ENCODE results near the gene SETBP1.
"Not testable (repeated sequence)": the region's sequence is repeated elsewhere in the genome, so short reads cannot be mapped to it uniquely, and the experiment has no call there.

SETBP1 gene

DNA sequence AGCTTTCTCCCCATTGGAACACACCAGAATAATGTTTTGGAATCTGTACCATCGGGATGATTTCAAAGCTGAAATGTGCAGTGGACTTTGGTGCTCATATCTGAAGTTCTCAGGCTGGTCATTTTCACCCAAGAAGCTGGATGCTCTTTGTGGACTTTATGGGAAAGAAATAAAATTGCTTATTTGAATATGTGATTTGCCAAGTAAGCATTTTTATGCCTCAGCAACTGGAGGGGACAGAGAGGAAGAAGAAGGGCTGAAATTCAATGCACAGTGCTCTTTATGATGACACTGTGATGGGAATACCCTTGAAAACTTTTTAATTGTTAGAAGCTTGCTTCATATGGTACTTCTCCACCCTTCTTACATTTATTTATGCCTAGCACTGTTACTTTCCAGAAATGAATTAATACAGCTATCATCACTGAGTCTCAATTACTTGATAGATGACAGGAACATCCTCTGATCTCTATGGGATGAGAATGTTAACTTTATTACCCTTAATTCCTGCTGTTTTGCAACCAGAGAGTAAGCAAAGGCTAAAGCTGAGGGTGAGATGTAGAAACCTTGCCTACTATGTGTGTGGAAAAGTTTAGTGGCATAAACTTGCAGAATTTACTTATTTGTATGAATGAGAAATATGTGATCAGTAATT is 23.6 kb downstream of the SETBP1 start:
- Mint-ChIP-seq H3K27ac (no peak overlapping the region), H3K4me3 (no peak overlapping the region), H3K4me1 (peaks cover 49 to 72% of the 10 kb centered on the region in 2 donors), H3K27me3 (no peaks in the 10 kb centered on the region), H3K36me3 (peaks cover 59 to 78% of the 10 kb centered on the region in 2 donors), H3K9me3 (peaks cover 0 to 1% of the 10 kb centered on the region in 2 donors)
- ATAC-seq (replicated peaks) (no peak), DNase-seq (no peak)

DNA sequence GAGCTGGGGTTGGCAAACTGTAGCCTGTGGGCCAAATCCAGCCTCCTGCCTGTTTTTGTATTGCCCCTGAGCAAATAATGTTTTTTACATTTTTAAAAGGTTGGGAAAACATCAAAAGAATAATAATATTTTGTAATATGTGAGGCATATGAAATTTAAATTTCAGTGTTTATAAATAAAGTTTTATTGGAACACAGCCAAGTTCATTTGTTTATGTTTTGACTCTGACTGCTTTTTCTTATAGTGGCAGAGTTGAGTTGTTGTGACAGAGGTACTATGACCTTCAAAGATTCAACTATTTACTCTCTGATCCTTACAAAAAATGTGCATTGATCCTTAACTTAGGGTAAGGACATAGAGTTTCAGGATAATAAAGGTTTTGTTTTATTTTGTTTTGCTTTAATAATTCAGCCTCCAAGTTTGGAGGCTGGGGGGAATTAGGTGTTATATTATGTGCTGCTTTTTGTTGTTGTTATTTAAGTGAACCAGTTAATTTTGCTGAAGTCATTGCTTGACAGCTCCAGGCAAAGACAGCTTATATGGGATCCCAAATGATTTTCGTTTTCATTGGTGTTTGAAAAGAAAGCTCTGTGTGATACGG is 24.5 kb downstream of the SETBP1 start:
- ATAC-seq (replicated peaks) (no peak), DNase-seq (no peak)
- peaks cover 0 to 1% of the 10 kb centered on the region in 2 donors for H3K9me3 Mint-ChIP-seq
- H3K4me1 Mint-ChIP-seq: peaks cover 50 to 72% of the 10 kb centered on the region in 2 donors
- H3K27me3 Mint-ChIP-seq: no peaks in the 10 kb centered on the region
- H3K36me3 Mint-ChIP-seq: peaks cover 67 to 82% of the 10 kb centered on the region in 2 donors
- no peak overlapping the region for H3K4me3 Mint-ChIP-seq
- no peak overlapping the region for H3K27ac Mint-ChIP-seq

DNA sequence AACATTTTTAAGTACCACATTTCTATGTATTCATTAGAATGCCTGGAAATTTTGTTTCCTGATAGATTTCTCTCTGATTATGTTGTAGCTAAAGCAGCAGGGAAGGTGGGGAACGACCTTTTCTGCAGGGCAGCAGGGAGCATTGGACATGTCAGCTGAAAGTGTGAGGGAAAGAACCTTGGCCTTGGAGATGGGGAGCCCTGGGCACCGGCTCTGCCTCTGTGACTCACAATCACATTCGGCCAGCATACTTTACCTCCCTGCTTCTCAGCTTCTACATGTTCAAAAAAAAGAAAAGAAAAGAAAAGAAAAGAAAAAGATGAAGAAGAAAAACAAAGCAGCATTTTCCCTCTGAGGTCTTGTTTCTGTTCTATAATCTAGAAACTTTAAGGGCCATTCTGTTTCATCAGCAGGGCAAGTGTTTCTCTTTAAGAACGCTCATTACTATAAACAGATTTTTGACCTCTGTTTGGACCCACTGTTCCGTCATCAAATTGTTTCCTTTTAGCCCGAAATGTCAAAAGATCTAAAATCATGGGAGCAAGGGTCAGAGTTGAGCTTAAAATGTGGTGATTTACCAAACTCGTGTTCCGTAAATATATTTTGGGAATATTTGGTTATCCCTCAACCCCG is 27.9 kb downstream of the SETBP1 start:
- no peak for ATAC-seq (replicated peaks)
- Mint-ChIP-seq H3K9me3 (no peaks in the 10 kb centered on the region), H3K36me3 (peaks cover 68 to 88% of the 10 kb centered on the region in 2 donors), H3K4me3 (no peak overlapping the region), H3K27me3 (no peaks in the 10 kb centered on the region), H3K4me1 (peaks cover 50 to 71% of the 10 kb centered on the region in 2 donors), H3K27ac (peak overlapping the region; percentile 37)
- DNase-seq: no peak

DNA sequence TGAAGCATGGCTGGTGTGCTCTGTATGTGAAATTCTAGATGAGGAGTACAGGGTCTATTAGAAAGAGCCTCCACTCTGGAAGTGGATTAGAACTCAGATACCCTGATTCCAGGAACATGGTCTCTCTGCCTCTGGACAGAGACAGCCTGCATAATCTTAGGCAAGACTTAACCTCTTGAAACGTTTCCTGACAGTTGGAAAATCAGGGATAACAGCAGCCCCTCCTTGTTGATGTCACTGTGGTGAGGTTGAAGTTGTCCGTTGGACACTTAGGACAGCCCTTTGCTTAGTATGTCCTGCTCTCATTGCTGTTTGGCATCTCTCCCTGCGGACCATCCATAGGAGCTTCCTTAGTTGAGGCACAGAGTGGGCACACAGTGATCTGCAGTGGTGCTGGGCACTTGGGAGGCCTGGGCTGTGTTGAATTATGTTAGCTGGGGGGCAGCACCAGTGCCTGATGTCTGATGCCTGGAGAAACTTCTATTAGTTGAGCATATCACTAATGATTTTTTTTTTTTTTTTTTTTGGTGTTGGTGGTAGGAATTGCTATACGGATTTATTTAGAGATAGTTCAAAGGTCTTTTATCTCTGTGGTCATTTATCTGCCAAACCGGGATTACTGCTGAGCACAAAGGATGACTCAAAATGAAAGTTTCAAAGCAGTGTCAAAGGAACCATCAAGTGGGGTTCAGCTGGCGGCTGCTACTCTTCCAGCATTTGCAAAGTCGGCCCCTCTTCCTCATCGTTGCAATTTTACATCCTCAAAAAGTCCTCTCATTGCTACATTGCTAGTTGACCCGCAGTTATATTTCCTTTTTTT is 28.8 kb downstream of the SETBP1 start:
- H3K4me1 Mint-ChIP-seq: peaks cover 44 to 66% of the 10 kb centered on the region in 2 donors
- H3K27ac Mint-ChIP-seq: peak overlapping the region; percentile 79
- ATAC-seq (replicated peaks) (peak; percentile 54 to 66), DNase-seq (no peak)
- no peaks in the 10 kb centered on the region for H3K9me3 Mint-ChIP-seq
- no peaks in the 10 kb centered on the region for H3K27me3 Mint-ChIP-seq
- peaks cover 71 to 88% of the 10 kb centered on the region in 2 donors for H3K36me3 Mint-ChIP-seq
- H3K4me3 Mint-ChIP-seq: peak overlapping the region in 1 of 2 donors; percentile 20

DNA sequence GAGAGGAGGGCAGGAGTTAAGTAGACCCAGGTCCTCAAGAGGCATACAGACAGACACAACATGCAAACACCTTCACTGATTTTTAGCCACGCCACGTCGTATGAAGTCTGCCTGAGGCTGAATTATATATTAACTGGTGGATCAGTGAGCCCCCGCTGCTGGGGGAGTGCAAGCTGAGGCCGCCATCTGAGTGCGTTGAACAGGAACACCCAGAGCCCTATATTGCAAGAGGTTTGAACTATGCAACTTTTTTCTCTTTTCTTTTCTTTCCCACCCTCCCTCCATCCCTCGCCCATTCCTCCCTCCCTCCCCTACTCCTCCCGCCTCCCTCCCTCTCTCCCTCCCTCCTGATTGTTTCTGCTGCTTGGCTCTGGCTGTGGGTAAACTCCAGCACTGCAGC is 30.2 kb downstream of the SETBP1 start:
- Mint-ChIP-seq H3K36me3 (peaks cover 70 to 89% of the 10 kb centered on the region in 2 donors), H3K4me3 (no peak overlapping the region), H3K4me1 (peaks cover 49 to 72% of the 10 kb centered on the region in 2 donors), H3K9me3 (no peaks in the 10 kb centered on the region), H3K27ac (no peak overlapping the region), H3K27me3 (no peaks in the 10 kb centered on the region)
- DNase-seq: no peak
- no peak for ATAC-seq (replicated peaks)

DNA sequence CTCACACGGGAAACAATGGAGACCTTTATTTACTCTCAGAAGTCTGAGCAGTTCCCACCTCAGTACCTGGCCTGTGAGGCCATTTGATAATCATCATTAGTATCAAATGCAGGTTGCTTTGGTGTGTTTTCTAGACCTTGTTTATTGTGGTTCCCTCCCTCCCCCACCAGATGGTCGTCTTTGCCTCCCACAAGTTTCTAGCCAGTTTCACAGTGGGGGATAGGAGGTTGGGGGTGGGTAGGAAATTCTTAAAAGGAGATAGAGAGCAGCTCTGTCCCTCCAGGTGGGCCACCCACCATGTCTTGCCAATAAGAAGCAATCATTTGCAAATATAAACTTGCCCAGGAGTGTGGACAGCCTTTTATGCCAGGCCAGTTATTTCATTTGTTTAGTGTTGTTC is 31.3 kb downstream of the SETBP1 start:
- Mint-ChIP-seq H3K27me3 (no peaks in the 10 kb centered on the region), H3K36me3 (peaks cover 73 to 90% of the 10 kb centered on the region in 2 donors), H3K27ac (peak overlapping the region; percentile 73), H3K4me1 (peaks cover 53 to 77% of the 10 kb centered on the region in 2 donors), H3K4me3 (peak overlapping the region in 1 of 2 donors; percentile 33), H3K9me3 (no peaks in the 10 kb centered on the region)
- DNase-seq: no peak
- ATAC-seq (replicated peaks): no peak

DNA sequence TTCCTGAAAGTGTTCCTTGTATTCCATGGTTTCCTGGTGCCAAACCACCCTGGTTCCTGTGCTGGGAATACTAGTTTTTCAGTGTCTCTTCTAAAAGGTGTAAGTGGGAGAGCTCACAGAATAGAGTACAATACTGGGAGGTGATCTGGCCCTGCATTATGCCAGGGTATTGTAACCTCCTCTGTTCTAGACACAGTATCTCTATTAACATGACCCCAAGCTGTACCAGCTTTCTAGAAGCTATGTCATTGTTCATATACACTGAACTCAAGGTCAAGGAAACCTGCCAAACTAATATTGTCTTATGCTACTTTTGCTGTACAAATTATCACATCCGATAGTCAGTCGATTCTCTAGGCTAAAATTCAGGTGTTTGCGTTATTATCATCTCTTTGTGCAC is 32.7 kb downstream of the SETBP1 start:
- ATAC-seq (replicated peaks): no peak
- H3K4me3 Mint-ChIP-seq: no peak overlapping the region
- no peaks in the 10 kb centered on the region for H3K9me3 Mint-ChIP-seq

DNA sequence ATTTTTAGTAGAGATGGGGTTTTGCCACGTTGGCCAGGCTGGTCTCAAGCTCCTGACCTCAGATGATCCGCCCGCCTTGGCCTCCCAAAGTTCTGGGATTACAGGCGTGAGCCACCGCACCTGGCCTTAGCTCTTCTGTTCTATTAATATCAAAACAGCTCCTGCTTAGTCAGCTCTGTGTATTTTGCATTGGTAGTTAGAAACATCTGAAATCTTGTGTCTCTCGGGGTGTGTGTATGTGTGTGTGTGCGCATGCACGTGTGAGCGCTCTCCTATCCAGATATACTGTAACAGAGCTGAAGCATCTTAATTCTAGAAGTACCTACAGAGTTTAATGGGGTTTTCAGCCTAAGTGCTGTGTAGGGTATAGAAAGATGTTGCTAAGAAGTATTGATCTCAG is 33.7 kb downstream of the SETBP1 start:
- Mint-ChIP-seq H3K4me3 (no peak overlapping the region), H3K9me3 (no peaks in the 10 kb centered on the region), H3K4me1 (peaks cover 55 to 73% of the 10 kb centered on the region in 2 donors), H3K27ac (no peak overlapping the region), H3K36me3 (peaks cover 76 to 90% of the 10 kb centered on the region in 2 donors), H3K27me3 (no peaks in the 10 kb centered on the region)
- no peak for DNase-seq
- no peak for ATAC-seq (replicated peaks)

More for the DNA sequence above, 32.7 kb downstream of the SETBP1 start:
- peaks cover 78 to 90% of the 10 kb centered on the region in 2 donors for H3K36me3 Mint-ChIP-seq
- no peak for DNase-seq
- H3K27me3 Mint-ChIP-seq: no peaks in the 10 kb centered on the region
- peak overlapping the region; percentile 14 for H3K27ac Mint-ChIP-seq
- H3K4me1 Mint-ChIP-seq: peaks cover 54 to 76% of the 10 kb centered on the region in 2 donors

DNA sequence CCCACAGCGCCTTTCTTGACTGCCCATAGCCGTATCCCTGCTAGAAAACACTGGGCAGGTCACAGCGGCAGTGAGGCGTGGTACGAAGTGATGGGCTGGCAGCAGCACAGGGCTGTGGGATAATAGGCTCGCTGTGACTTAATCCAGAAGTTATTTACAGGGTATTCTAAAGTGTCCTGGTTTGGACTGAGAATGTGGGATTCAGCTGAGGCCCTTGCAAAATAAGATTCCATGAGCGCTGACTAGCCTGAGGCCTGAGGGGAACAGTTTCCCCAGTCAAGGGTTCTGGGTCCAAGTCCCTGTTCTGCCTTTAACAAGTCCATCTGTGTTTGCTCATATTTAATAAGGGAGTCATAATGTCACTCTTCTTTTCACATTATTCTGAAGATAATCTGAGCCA is 34.6 kb downstream of the SETBP1 start:
- Mint-ChIP-seq H3K4me1 (peaks cover 56 to 73% of the 10 kb centered on the region in 2 donors), H3K9me3 (no peaks in the 10 kb centered on the region), H3K27me3 (no peaks in the 10 kb centered on the region), H3K27ac (no peak overlapping the region), H3K36me3 (peaks cover 76 to 90% of the 10 kb centered on the region in 2 donors), H3K4me3 (no peak overlapping the region)
- ATAC-seq (replicated peaks) (no peak), DNase-seq (no peak)

DNA sequence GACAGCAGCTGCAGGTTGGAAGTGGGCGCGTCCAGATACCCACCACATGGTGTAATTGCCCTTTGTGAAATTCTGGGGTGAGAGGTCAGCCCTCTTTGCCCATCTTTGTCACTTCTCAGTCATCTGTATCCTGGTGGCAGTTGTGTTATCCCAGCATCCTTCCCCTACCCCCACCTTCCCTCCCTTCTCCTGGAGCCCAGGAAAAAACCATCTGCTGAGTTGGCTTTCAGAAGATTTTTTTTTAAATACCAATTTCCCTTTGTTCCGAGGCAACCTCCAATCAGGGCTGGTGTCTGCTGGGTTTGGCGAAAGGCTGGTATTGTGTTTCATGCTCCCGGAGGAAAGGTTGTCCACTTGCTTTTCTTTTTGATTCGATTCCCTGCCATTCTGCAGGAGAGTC is 35.2 kb downstream of the SETBP1 start:
- ATAC-seq (replicated peaks) (no peak), DNase-seq (no peak)
- no peaks in the 10 kb centered on the region for H3K27me3 Mint-ChIP-seq
- H3K4me3 Mint-ChIP-seq: no peak overlapping the region
- peaks cover 74 to 92% of the 10 kb centered on the region in 2 donors for H3K36me3 Mint-ChIP-seq
- H3K9me3 Mint-ChIP-seq: peaks cover 0 to 1% of the 10 kb centered on the region in 2 donors
- peaks cover 58 to 74% of the 10 kb centered on the region in 2 donors for H3K4me1 Mint-ChIP-seq
- peak overlapping the region; percentile 42 for H3K27ac Mint-ChIP-seq

DNA sequence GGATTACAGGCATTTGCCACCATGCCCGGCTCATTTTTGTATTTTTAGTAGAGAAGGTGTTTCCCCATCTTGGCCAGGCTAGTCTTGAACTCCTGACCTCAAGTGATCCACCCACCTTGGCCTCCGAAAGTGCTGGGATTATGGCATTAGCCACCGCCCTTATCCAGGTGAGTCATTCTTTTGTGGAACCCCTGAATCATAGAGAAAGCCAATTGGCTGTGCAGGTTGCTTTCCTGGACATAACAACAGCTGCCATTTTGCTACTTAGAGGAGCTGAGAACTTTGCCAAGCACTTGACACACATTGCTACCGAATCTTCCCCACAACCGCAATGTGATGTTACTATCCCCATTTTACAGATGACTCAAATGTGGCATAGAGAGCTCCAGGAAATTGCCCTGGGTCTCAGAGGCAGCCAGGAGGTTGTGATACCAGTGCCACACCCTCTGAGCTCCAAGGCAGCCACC is 36.0 kb downstream of the SETBP1 start:
- H3K27ac Mint-ChIP-seq: no peak overlapping the region
- peak overlapping the region in 1 of 2 donors; percentile 49 for H3K4me3 Mint-ChIP-seq
- H3K27me3 Mint-ChIP-seq: no peaks in the 10 kb centered on the region
- peaks cover 73 to 91% of the 10 kb centered on the region in 2 donors for H3K36me3 Mint-ChIP-seq
- peak; percentile 7 to 36 for ATAC-seq (replicated peaks)
- H3K9me3 Mint-ChIP-seq: peaks cover 0 to 1% of the 10 kb centered on the region in 2 donors
- H3K4me1 Mint-ChIP-seq: peaks cover 64 to 75% of the 10 kb centered on the region in 2 donors
- no peak for DNase-seq

DNA sequence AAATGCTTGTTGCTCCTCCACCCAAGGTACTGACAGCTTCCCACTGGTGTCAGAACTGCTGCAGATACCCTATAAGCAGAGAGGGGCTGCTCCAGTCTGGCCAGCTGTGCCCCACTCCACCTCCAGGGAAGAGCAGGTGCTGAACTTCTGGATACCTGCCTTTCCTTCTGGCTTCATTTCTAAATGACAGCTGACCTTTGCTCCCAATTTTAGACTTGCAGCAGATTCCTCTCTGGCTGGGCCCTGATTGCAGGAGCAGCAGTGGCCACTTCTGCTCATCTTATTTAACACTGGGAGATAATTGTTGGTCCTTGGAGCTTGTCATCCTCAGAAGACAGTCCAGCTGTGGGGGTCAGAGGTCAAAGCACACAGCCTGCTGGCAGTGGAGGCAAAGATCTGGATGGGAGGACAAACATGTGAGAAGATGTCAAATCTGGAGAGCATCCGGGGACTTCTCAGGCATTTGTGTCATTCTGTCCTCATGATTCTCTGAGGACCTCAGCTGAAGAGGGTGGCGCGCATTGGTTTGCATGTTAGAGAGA is 38.9 kb downstream of the SETBP1 start:
- ATAC-seq (replicated peaks) (no peak), DNase-seq (no peak)
- Mint-ChIP-seq H3K27ac (peak overlapping the region; percentile 33), H3K27me3 (no peaks in the 10 kb centered on the region), H3K4me1 (peaks cover 77 to 89% of the 10 kb centered on the region in 2 donors), H3K36me3 (peaks cover 65 to 90% of the 10 kb centered on the region in 2 donors), H3K4me3 (no peak overlapping the region), H3K9me3 (peaks cover 0 to 1% of the 10 kb centered on the region in 2 donors)

DNA sequence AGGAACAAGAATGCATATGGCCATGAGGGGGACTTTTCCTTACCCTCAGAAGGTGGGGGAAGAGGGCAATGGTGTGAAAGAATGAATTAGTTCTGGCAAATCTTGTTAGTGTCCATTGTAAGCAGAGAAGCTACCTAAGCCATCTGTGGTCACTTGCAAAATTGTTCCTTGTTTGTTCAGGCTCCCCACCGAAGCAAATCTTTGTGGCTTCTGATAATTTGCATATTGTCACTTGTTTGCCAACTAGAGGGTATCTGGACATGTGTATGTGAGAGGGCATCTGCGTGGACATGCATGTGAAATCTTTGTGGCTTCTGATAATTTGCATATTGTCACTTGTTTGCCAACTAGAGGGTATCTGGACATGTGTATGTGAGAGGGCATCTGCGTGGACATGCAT is 41.1 kb downstream of the SETBP1 start:
- peak; percentile 22 for DNase-seq
- peak; percentile 13 to 26 for ATAC-seq (replicated peaks)
- H3K27me3 Mint-ChIP-seq, H3K9me3 Mint-ChIP-seq: not testable (repeated sequence)
- H3K27ac Mint-ChIP-seq: peak overlapping the region; percentile 59
- peaks cover 81 to 95% of the 10 kb centered on the region in 2 donors for H3K4me1 Mint-ChIP-seq
- peaks cover 52 to 77% of the 10 kb centered on the region in 2 donors for H3K36me3 Mint-ChIP-seq
- peak overlapping the region in 1 of 2 donors; percentile 29 for H3K4me3 Mint-ChIP-seq
